Mononuclear cell (primary cell): ENCODE measurements around the gene CNOT9. TPM values are rescaled to one million over a fixed set of nuclear protein-coding genes. Genes with fewer than 3 reads are reported as not detected.

Experiments used
- H3K27me3 ChIP-seq: 2 replicates; pipeline ENCODE4 v1.6.0; 2011; ENCODE audit warnings: low read length, control low read depth; ENCODE audit not compliant: insufficient read depth
- H3K4me1 ChIP-seq: 2 replicates; pipeline ENCODE4 v1.5.1; 2011; ENCODE audit warnings: mild to moderate bottlenecking, low read length, control low read depth; ENCODE audit not compliant: insufficient read depth
- H3K4me3 ChIP-seq: 2 replicates; pipeline ENCODE4 v1.5.1; 2011; ENCODE audit warnings: mild to moderate bottlenecking, low read length, moderate library complexity
- H3K9me3 ChIP-seq: 2 replicates; pipeline ENCODE4 v1.5.1; 2011; ENCODE audit warnings: low read depth, mild to moderate bottlenecking, control low read depth, low read length
- total RNA-seq: library from RNA; depleted of rRNA; stranded (reverse); fragments of >200 nt; gene quantifications from one replicate; pipeline ENCODE4 v1.2.3, GENCODE V29; 2012

Gene CNOT9
- total RNA-seq, 1 donor: 65.9 TPM

- no peak overlapping the region for H3K4me3 ChIP-seq
- peaks cover 8% of the 10 kb centered on the region for H3K4me1 ChIP-seq
- no peaks in the 10 kb centered on the region for H3K9me3 ChIP-seq
- H3K27me3 ChIP-seq: no peaks in the 10 kb centered on the region
Observed at GRCh38 chr2:218618102-218618860, 49.6 kb downstream of the CNOT9 start.

- Histone ChIP-seq H3K4me3 (no peak overlapping the region), H3K9me3 (no peaks in the 10 kb centered on the region), H3K27me3 (no peaks in the 10 kb centered on the region), H3K4me1 (peaks cover 10% of the 10 kb centered on the region)
Observed at GRCh38 chr2:218621007-218621406, 52.4 kb downstream of the CNOT9 start.

- no peaks in the 10 kb centered on the region for H3K9me3 ChIP-seq
- H3K4me1 ChIP-seq: peaks cover 10% of the 10 kb centered on the region
- no peaks in the 10 kb centered on the region for H3K27me3 ChIP-seq
- H3K4me3 ChIP-seq: no peak overlapping the region
Observed at GRCh38 chr2:218622606-218623365, 54.1 kb downstream of the CNOT9 start.

- Histone ChIP-seq H3K4me1 (peaks cover 10% of the 10 kb centered on the region), H3K4me3 (no peak overlapping the region), H3K9me3 (no peaks in the 10 kb centered on the region), H3K27me3 (no peaks in the 10 kb centered on the region)
Observed at GRCh38 chr2:218623366-218623705, 54.7 kb downstream of the CNOT9 start.

- Histone ChIP-seq H3K4me1 (peaks cover 10% of the 10 kb centered on the region), H3K4me3 (no peak overlapping the region), H3K9me3 (no peaks in the 10 kb centered on the region), H3K27me3 (no peaks in the 10 kb centered on the region)
Observed at GRCh38 chr2:218626369-218626768, 57.7 kb downstream of the CNOT9 start.

GRCh38 chr2:218627939-218628338 is 59.3 kb downstream of the CNOT9 start:
- Histone ChIP-seq H3K27me3 (no peaks in the 10 kb centered on the region), H3K9me3 (no peaks in the 10 kb centered on the region), H3K4me3 (no peak overlapping the region), H3K4me1 (peaks cover 5% of the 10 kb centered on the region)

GRCh38 chr2:218631837-218632236 is 63.2 kb downstream of the CNOT9 start:
- Histone ChIP-seq H3K4me3 (no peak overlapping the region), H3K4me1 (no peaks in the 10 kb centered on the region), H3K9me3 (no peaks in the 10 kb centered on the region), H3K27me3 (no peaks in the 10 kb centered on the region)

GRCh38 chr2:218635719-218636118 is 67.1 kb downstream of the CNOT9 start:
- no peak overlapping the region for H3K4me3 ChIP-seq
- H3K27me3 ChIP-seq: no peaks in the 10 kb centered on the region
- H3K9me3 ChIP-seq: no peaks in the 10 kb centered on the region
- H3K4me1 ChIP-seq: no peaks in the 10 kb centered on the region

GRCh38 chr2:218638372-218638771 is 69.7 kb downstream of the CNOT9 start:
- no peaks in the 10 kb centered on the region for H3K9me3 ChIP-seq

GRCh38 chr2:218642121-218642656 is 73.5 kb downstream of the CNOT9 start:
- Histone ChIP-seq H3K9me3 (no peaks in the 10 kb centered on the region), H3K4me3 (no peak overlapping the region), H3K4me1 (no peaks in the 10 kb centered on the region), H3K27me3 (no peaks in the 10 kb centered on the region)

More at GRCh38 chr2:218638372-218638771, 69.7 kb downstream of the CNOT9 start:
- Histone ChIP-seq H3K27me3 (no peaks in the 10 kb centered on the region), H3K4me1 (no peaks in the 10 kb centered on the region), H3K4me3 (no peak overlapping the region)

GRCh38 chr2:218642786-218643185 is 74.1 kb downstream of the CNOT9 start:
- H3K4me1 ChIP-seq: no peaks in the 10 kb centered on the region
- no peaks in the 10 kb centered on the region for H3K27me3 ChIP-seq
- no peaks in the 10 kb centered on the region for H3K9me3 ChIP-seq
- H3K4me3 ChIP-seq: no peak overlapping the region

GRCh38 chr2:218643751-218644310 is 75.2 kb downstream of the CNOT9 start:
- no peaks in the 10 kb centered on the region for H3K9me3 ChIP-seq
- no peaks in the 10 kb centered on the region for H3K4me1 ChIP-seq
- no peaks in the 10 kb centered on the region for H3K27me3 ChIP-seq
- H3K4me3 ChIP-seq: no peak overlapping the region

GRCh38 chr2:218644721-218645120 is 76.1 kb downstream of the CNOT9 start:
- H3K9me3 ChIP-seq: no peaks in the 10 kb centered on the region
- H3K27me3 ChIP-seq: no peaks in the 10 kb centered on the region

GRCh38 chr2:218645126-218645525 is 76.5 kb downstream of the CNOT9 start:
- no peak overlapping the region for H3K4me3 ChIP-seq
- H3K4me1 ChIP-seq: no peaks in the 10 kb centered on the region
- H3K27me3 ChIP-seq: no peaks in the 10 kb centered on the region
- no peaks in the 10 kb centered on the region for H3K9me3 ChIP-seq

More at GRCh38 chr2:218644721-218645120, 76.1 kb downstream of the CNOT9 start:
- H3K4me1 ChIP-seq: no peaks in the 10 kb centered on the region
- no peak overlapping the region for H3K4me3 ChIP-seq
